Upper lobe of left lung (tissue), 6 donors: Measurements from ENCODE around the gene CYP2R1. TPM values are rescaled to one million over a fixed set of nuclear protein-coding genes. Genes with fewer than 3 reads are reported as not detected.
"Not testable (repeated sequence)": the region's sequence is repeated elsewhere in the genome, so short reads cannot be mapped to it uniquely, and the experiment has no call there.

Source experiments
- ATAC-seq, 2 donors: fragments of 200-7000 bp; cut with Tn5 transposase; one replicate each; pipeline ENCODE4 v1.9.1; 2022; ENCODE audit warnings: mild to moderate bottlenecking in 2 of 2, moderate library complexity in 2 of 2; ENCODE audit not compliant: low FRiP score in 2 of 2
- DNase-seq, 2 donors: peaks; one replicate each; pipeline ENCODE4 v3.0.0-alpha.2; 2019 to 2020
- H3K27ac ChIP-seq, 4 donors: fragments of 200-600 bp; sonication (generic); one replicate each; pipeline ENCODE4 v1.5.1; 2016 to 2019
- H3K27me3 ChIP-seq, 4 donors: fragments of 200-600 bp; sonication (generic); one replicate each; pipeline ENCODE4 v1.5.1; 2017 to 2019
- H3K36me3 ChIP-seq, 4 donors: fragments of 200-600 bp; sonication (generic); one replicate each; pipeline ENCODE4 v1.5.1; 2016 to 2019
- H3K4me1 ChIP-seq, 4 donors: fragments of 200-600 bp; sonication (generic); one replicate each; pipeline ENCODE4 v1.5.1; 2018 to 2019
- H3K4me3 ChIP-seq, 4 donors: fragments of 200-600 bp; sonication (generic); one replicate each; pipeline ENCODE4 v1.5.1; 2017 to 2019; ENCODE audit warnings: mild to moderate bottlenecking in 2 of 4, moderate library complexity in 1 of 4
- H3K9me3 ChIP-seq, 4 donors: fragments of 200-600 bp; sonication (generic); one replicate each; pipeline ENCODE4 v1.5.1; 2018 to 2019
- EP300 ChIP-seq, 4 donors: sonication (generic); formaldehyde crosslinking; IDR thresholded peaks; one replicate each; pipeline ENCODE4 v1.5.1; 2017; ENCODE audit warnings: antibody characterized with exemption in 4 of 4, control low read depth in 2 of 4
- POLR2A ChIP-seq, 4 donors: fragments of 450-650 bp; IDR thresholded peaks; one replicate each; pipeline ENCODE4 v1.5.1; 2016 to 2017; ENCODE audit warnings: antibody characterized with exemption in 4 of 4, mild to moderate bottlenecking in 2 of 4
- POLR2AphosphoS5 ChIP-seq, 2 donors: sonication (generic); formaldehyde crosslinking; IDR thresholded peaks; one replicate each; pipeline ENCODE4 v1.5.1; 2017; ENCODE audit warnings: antibody characterized with exemption in 2 of 2
- WGBS, 2 donors: methylation state at CpG; one replicate each; pipeline ENCODE4 v1.1.5; 2017 to 2018; 5-methylcytosine and 5-hydroxymethylcytosine counted together
- total RNA-seq, 6 donors: library from RNA; depleted of rRNA in 4 of 6; stranded (reverse); fragments of >200 nt in 4 of 6; gene quantifications; one replicate each; pipeline versions ENCODE4 v1.1.0 to v1.2.1, GENCODE V29; 2016 to 2021
- TF ChIP-seq, protein P1 (sequence below), 6 experiments: fragments of 450-650 bp in 4 of 6; fragments of 200-600 bp in 2 of 6; sonication (generic) in 2 of 6; IDR thresholded peaks; one replicate each; pipeline ENCODE4 v1.5.1; 2016 to 2019; ENCODE audit warnings: antibody characterized with exemption in 6 of 6
- donor health status: DM: no; HTN: no; CAD: no; lungs with moderate emphysema.
- donor health status: DM: no; HTN: yes; CAD: no; lungs with severe emphysema.

The CYP2R1 gene
- total RNA-seq, 6 donors from 2014 or later = 11.5 to 49.2 (median 16.5) TPM

- no peaks in the 10 kb centered on the region for H3K9me3 ChIP-seq
- no peaks in the 10 kb centered on the region for H3K4me1 ChIP-seq
- DNase-seq = no peak
- H3K36me3 ChIP-seq = peaks cover 0 to 24% (median 4%) of the 10 kb centered on the region in 4 donors
- H3K4me3 ChIP-seq = no peak overlapping the region
- no peak for ATAC-seq
- H3K27ac ChIP-seq = no peak overlapping the region
- TF ChIP-seq, protein P1, sequence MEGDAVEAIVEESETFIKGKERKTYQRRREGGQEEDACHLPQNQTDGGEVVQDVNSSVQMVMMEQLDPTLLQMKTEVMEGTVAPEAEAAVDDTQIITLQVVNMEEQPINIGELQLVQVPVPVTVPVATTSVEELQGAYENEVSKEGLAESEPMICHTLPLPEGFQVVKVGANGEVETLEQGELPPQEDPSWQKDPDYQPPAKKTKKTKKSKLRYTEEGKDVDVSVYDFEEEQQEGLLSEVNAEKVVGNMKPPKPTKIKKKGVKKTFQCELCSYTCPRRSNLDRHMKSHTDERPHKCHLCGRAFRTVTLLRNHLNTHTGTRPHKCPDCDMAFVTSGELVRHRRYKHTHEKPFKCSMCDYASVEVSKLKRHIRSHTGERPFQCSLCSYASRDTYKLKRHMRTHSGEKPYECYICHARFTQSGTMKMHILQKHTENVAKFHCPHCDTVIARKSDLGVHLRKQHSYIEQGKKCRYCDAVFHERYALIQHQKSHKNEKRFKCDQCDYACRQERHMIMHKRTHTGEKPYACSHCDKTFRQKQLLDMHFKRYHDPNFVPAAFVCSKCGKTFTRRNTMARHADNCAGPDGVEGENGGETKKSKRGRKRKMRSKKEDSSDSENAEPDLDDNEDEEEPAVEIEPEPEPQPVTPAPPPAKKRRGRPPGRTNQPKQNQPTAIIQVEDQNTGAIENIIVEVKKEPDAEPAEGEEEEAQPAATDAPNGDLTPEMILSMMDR (IDR thresholded peaks at IDR 0.05) = no peak
- TF ChIP-seq POLR2AphosphoS5 (IDR thresholded peaks at IDR 0.05) = no peak
- TF ChIP-seq POLR2A (IDR thresholded peaks at IDR 0.05) = no peak
- no peak for TF ChIP-seq EP300 (IDR thresholded peaks at IDR 0.05)
- H3K27me3 ChIP-seq = no peaks in the 10 kb centered on the region
Measured at GRCh38 chr11:14872032-14872431, 20.0 kb downstream of the CYP2R1 start.

- H3K9me3 ChIP-seq, H3K4me1 ChIP-seq, H3K27me3 ChIP-seq, H3K4me3 ChIP-seq, DNase-seq, H3K27ac ChIP-seq, ATAC-seq: not testable (repeated sequence)
- WGBS, 2 donors = 90 to 96% methylated on average over 4 of the region's 4 CpGs
- H3K36me3 ChIP-seq = peaks cover 0 to 16% (median 2%) of the 10 kb centered on the region in 4 donors
Measured at GRCh38 chr11:14863775-14864174, 28.3 kb downstream of the CYP2R1 start.

- WGBS, 2 donors = 53 to 65% methylated on average over 1 of the region's 1 CpG
- Histone ChIP-seq H3K9me3 (no peaks in the 10 kb centered on the region), H3K4me3 (no peak overlapping the region), H3K27me3 (no peaks in the 10 kb centered on the region), H3K36me3 (peaks cover 0 to 7% (median 2%) of the 10 kb centered on the region in 4 donors), H3K27ac (no peak overlapping the region), H3K4me1 (peaks cover 0 to 8% (median 0%) of the 10 kb centered on the region in 4 donors)
- TF ChIP-seq, protein P1 (IDR thresholded peaks at IDR 0.05) = no peak
- TF ChIP-seq POLR2A (IDR thresholded peaks at IDR 0.05) (no peak), EP300 (IDR thresholded peaks at IDR 0.05) (no peak), POLR2AphosphoS5 (IDR thresholded peaks at IDR 0.05) (no peak)
- no peak for DNase-seq
- no peak for ATAC-seq
Measured at GRCh38 chr11:14861680-14862079, 30.4 kb downstream of the CYP2R1 start.

DNA sequence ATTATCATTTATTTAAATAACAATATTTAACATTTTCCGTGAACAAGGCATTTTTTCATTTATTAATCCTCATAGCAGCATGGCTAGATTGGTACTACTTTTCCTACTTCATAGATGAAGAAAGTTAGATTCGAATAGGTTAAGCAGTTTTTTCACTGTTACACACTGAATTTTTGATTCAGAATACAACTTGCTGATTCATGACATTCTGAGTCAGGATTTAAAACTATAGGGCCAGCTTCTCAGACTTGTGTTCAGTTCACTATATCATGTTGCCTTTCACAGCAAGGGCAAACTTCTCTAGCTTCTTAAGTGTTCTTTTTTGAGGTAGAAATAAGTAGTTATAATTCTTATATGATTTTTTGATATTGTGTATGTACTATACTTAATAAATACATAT lies 31.5 kb downstream of the CYP2R1 start:
- H3K4me3 ChIP-seq = no peak overlapping the region
- no peak for DNase-seq
- no peaks in the 10 kb centered on the region for H3K9me3 ChIP-seq
- H3K36me3 ChIP-seq = peaks cover 0 to 7% (median 2%) of the 10 kb centered on the region in 4 donors
- H3K27me3 ChIP-seq = no peaks in the 10 kb centered on the region
- no peak for ATAC-seq
- WGBS, 2 donors = 76 to 80% methylated on average over 2 of the region's 2 CpGs
- H3K4me1 ChIP-seq = peaks cover 0 to 8% (median 0%) of the 10 kb centered on the region in 4 donors
- H3K27ac ChIP-seq = no peak overlapping the region
- TF ChIP-seq, protein P1 (IDR thresholded peaks at IDR 0.05) = no peak
- TF ChIP-seq EP300 (IDR thresholded peaks at IDR 0.05) = no peak
- no peak for TF ChIP-seq POLR2AphosphoS5 (IDR thresholded peaks at IDR 0.05)
- TF ChIP-seq POLR2A (IDR thresholded peaks at IDR 0.05) = no peak

GRCh38 chr11:14858404-14858803 lies 33.6 kb downstream of the CYP2R1 start:
- peaks cover 0 to 8% (median 0%) of the 10 kb centered on the region in 4 donors for H3K4me1 ChIP-seq
- TF ChIP-seq EP300 (IDR thresholded peaks at IDR 0.05) (no peak), POLR2A (IDR thresholded peaks at IDR 0.05) (no peak), POLR2AphosphoS5 (IDR thresholded peaks at IDR 0.05) (no peak)
- TF ChIP-seq, protein P1 (IDR thresholded peaks at IDR 0.05) = no peak
- no peak overlapping the region for H3K27ac ChIP-seq
- DNase-seq (no peak), ATAC-seq (no peak)
- H3K9me3 ChIP-seq = no peaks in the 10 kb centered on the region
- WGBS, 2 donors = 88% methylated on average over 1 of the region's 1 CpG
- peaks cover 0 to 6% (median 2%) of the 10 kb centered on the region in 4 donors for H3K36me3 ChIP-seq
- no peak overlapping the region for H3K4me3 ChIP-seq
- no peaks in the 10 kb centered on the region for H3K27me3 ChIP-seq
